GM13976 (cell line): Measurements from ENCODE around the gene SMAD2.
"Not testable (repeated sequence)": the region's sequence is repeated elsewhere in the genome, so short reads cannot be mapped to it uniquely, and the experiment has no call there.

Experiments used
- DNase-seq: peaks from one replicate; pipeline ENCODE4 v3.0.0; 2012; ENCODE audit warnings: low spot score
- CTCF ChIP-seq: IDR thresholded peaks from 2 replicates; pipeline ENCODE4 v1.5.1; 2012; ENCODE audit warnings: borderline replicate concordance, mild to moderate bottlenecking; ENCODE audit not compliant: insufficient read depth; ENCODE audit errors: extremely low read depth, missing control alignments, control extremely low read depth
- in situ Hi-C: fragments of 300-500 bp; cut with MboI; formaldehyde crosslinking; loops from one replicate; pipeline ENCODE4 v1.12.0; 2022; ENCODE audit warnings: low sequenced_read_pairs, mixed read lengths, inconsistent platforms; ENCODE audit not compliant: unreplicated experiment

SMAD2 gene

DNA sequence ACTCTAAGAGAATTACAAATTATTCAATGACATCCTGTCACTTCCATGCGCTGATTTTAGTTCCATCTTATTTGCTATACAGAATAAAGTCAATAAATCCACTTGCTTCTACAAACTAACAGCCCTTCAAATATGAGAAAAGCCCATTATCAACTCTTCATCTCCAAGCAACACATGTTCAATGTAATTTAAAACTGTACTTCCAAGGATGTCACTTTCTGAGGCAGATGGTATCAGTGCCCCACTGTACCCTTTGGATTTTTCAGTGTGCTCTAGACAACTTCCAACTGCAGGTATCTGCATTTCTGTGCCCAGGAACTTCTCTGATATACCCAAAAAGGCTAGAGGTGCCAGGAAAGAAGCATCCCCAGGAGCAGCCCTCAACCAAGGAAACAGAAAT lies 87.6 kb downstream of the SMAD2 start:
- in situ Hi-C loops, result no loop called here
- no peak for DNase-seq
- no peak for TF ChIP-seq CTCF

GRCh38 chr18:47838396-47838795 lies 92.1 kb downstream of the SMAD2 start:
- in situ Hi-C loops, result no loop called here
- DNase-seq, result no peak
- TF ChIP-seq CTCF, result no peak

DNA sequence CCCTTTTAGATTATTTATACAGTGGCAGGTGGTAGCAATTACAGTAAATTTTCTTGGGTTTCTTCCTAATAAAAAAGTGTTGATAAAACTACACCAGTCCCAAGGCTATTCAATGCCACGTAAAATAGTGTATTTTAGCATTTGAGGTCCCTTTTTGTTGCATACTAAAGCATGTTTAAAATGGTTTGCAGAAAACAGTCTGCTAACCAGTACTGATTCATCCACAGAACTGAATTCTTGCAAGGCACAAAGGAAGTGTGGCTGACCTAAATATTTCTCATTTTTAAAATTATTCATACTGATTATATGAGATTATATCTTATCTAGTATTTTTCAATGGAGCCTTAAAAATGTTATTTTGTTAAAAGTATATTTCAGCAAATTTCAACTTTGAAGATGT lies 98.1 kb downstream of the SMAD2 start:
- in situ Hi-C loops, result no loop called here
- TF ChIP-seq CTCF, result no peak
- no peak for DNase-seq

GRCh38 chr18:47831351-47831750 lies 99.1 kb downstream of the SMAD2 start:
- no peak for DNase-seq
- in situ Hi-C loops, result no loop called here
- TF ChIP-seq CTCF, result no peak

- in situ Hi-C loops, result no loop called here
- DNase-seq, result no peak
- TF ChIP-seq CTCF, result no peak
Observed at GRCh38 chr18:47830772-47831171, 99.7 kb downstream of the SMAD2 start.

- DNase-seq, result no peak
- no peak for TF ChIP-seq CTCF
- in situ Hi-C loops, result no loop called here
Observed at GRCh38 chr18:47829831-47830230, 100.6 kb downstream of the SMAD2 start.

GRCh38 chr18:47828031-47828430 lies 102.4 kb downstream of the SMAD2 start:
- in situ Hi-C loops, DNase-seq: not testable (repeated sequence)
